AG10803 (cell line): Measurements from ENCODE around the gene KIAA1586.
A peak's percentile ranks its signal among the peaks of the same experiment; 100 is the strongest.
"Not testable (repeated sequence)": the region's sequence is repeated elsewhere in the genome, so short reads cannot be mapped to it uniquely, and the experiment has no call there.

Experiments used
- DNase-seq: peaks from one replicate; pipeline ENCODE4 v3.0.0; 2010; ENCODE audit warnings: low read depth
- H3K4me3 ChIP-seq: 2 replicates; pipeline ENCODE4 v1.5.1; 2011; ENCODE audit warnings: mild to moderate bottlenecking, low read length, control low read depth
- CTCF ChIP-seq: conservative IDR thresholded peaks from 2 replicates; pipeline ENCODE4 v1.5.1; 2011; ENCODE audit warnings: mild to moderate bottlenecking, low read length, control low read depth, inconsistent platforms

Gene KIAA1586

GRCh38 chr6:57089687-57090457 lies 43.4 kb downstream of the KIAA1586 start, which contains the start of gene ZNF451:
Gene ZNF451 (plus strand): TSS chr6:57090188. CDS start chr6:57090254, 66 bp downstream.
- DNase-seq, result peak; percentile 96
- H3K4me3 ChIP-seq, result peak within 1 kb of the TSS; percentile 67
- no peak for TF ChIP-seq CTCF

GRCh38 chr6:57090458-57091067 lies 44.1 kb downstream of the KIAA1586 start:
- DNase-seq, H3K4me3 ChIP-seq: not testable (repeated sequence)

GRCh38 chr6:57091375-57091774 lies 44.9 kb downstream of the KIAA1586 start:
- peak overlapping the region; percentile 42 for H3K4me3 ChIP-seq

GRCh38 chr6:57094689-57095088 lies 48.2 kb downstream of the KIAA1586 start:
- no peak overlapping the region for H3K4me3 ChIP-seq
- DNase-seq, result no peak
- TF ChIP-seq CTCF, result no peak

More at GRCh38 chr6:57091375-57091774, 44.9 kb downstream of the KIAA1586 start:
- not testable (repeated sequence) for DNase-seq

- DNase-seq, result peak; percentile 41
These were observed 51.1 kb downstream of the KIAA1586 start for GRCh38 chr6:57097596-57097995.

GRCh38 chr6:57102976-57103375 lies 56.5 kb downstream of the KIAA1586 start:
- no peak overlapping the region for H3K4me3 ChIP-seq
- DNase-seq, result peak; percentile 15
- TF ChIP-seq CTCF, result no peak

More at GRCh38 chr6:57097596-57097995, 51.1 kb downstream of the KIAA1586 start:
- H3K4me3 ChIP-seq, result no peak overlapping the region
- TF ChIP-seq CTCF, result no peak

- H3K4me3 ChIP-seq, result no peak overlapping the region
- DNase-seq, result no peak
- TF ChIP-seq CTCF, result no peak
These were observed 57.8 kb downstream of the KIAA1586 start for GRCh38 chr6:57104336-57104735.
